Endothelial cell of umbilical vein (primary cell): Measurements from ENCODE around the gene PRR3. TPM values are rescaled to one million over a fixed set of nuclear protein-coding genes. Genes with fewer than 3 reads are reported as not detected.

ENCODE experiments used
- BruUV-seq: library from RNA; stranded (reverse); fragments of 400-500 nt; replicated peaks from 2 replicates; lab custom pipeline; 2021; lab: Mats Ljungman, UMichigan
- CTCF ChIA-PET: fragments of 300-600, 350-600 bp; sonication (Branson Sonifier 250); formaldehyde crosslinking; loops from one replicate; lab custom pipeline; 2021; ENCODE audit warnings: antibody characterized with exemption, inconsistent platforms; lab: Charles Lee
- POLR2A ChIA-PET: fragments of 300-600, 350-600 bp; sonication (Branson Sonifier 250); formaldehyde crosslinking; loops from one replicate; lab custom pipeline; 2021; ENCODE audit warnings: antibody characterized with exemption, inconsistent platforms; lab: Charles Lee
- DNase-seq: peaks from one replicate; pipeline ENCODE4 v3.0.0-alpha.2; 2011; ENCODE audit warnings: low read depth, low spot score
- FAIRE-seq: peaks from 2 replicates; lab custom pipeline; 2011; peaks lifted over from hg19 to GRCh38; lab: Jason Lieb, UNC
- H2AFZ ChIP-seq: 2 replicates; pipeline ENCODE4 v1.6.0; 2012; ENCODE audit warnings: low read depth, low read length, control low read depth, inconsistent platforms
- H3K27ac ChIP-seq: 2 replicates; pipeline ENCODE4 v1.5.1; 2011; ENCODE audit warnings: low read depth, mild to moderate bottlenecking, control low read depth, low read length, moderate library complexity; ENCODE audit not compliant: insufficient read depth
- H3K27me3 ChIP-seq, 2 experiments: 2 replicates each; pipeline versions ENCODE4 v1.6.0 to v1.6.1; 2011; ENCODE audit warnings: low read length in 2 of 2, mixed read lengths in 1 of 2; ENCODE audit not compliant: control insufficient read depth in 2 of 2, insufficient read depth in 2 of 2
- H3K36me3 ChIP-seq, 2 experiments: 2 replicates in 1 of 2; 3 replicates in 1 of 2; pipeline ENCODE4 v1.5.1; 2011; ENCODE audit warnings: low read length in 2 of 2, mild to moderate bottlenecking in 1 of 2, moderate library complexity in 1 of 2; ENCODE audit not compliant: control insufficient read depth in 2 of 2, insufficient read depth in 2 of 2; ENCODE audit errors: extremely low read depth in 1 of 2
- H3K4me1 ChIP-seq: 3 replicates; pipeline ENCODE4 v1.5.1; 2011; ENCODE audit warnings: mild to moderate bottlenecking, low read length; ENCODE audit not compliant: control insufficient read depth, insufficient read depth; ENCODE audit errors: extremely low read depth
- H3K4me2 ChIP-seq: 2 replicates; pipeline ENCODE4 v1.6.1; 2011; ENCODE audit warnings: low read length, control low read depth, mixed read lengths; ENCODE audit not compliant: insufficient read depth
- H3K4me3 ChIP-seq, 3 experiments: fragments of 200-600 bp in 1 of 3; sonication (generic), shearing (Covaris generic) in 1 of 3; replicated peaks in 1 of 3; 2 replicates each; pipeline ENCODE4 v1.5.1; 2011 to 2016; ENCODE audit warnings: control low read depth in 3 of 3, low read length in 3 of 3, mild to moderate bottlenecking in 2 of 3, inconsistent platforms in 1 of 3, low read depth in 1 of 3, moderate library complexity in 1 of 3; ENCODE audit not compliant: insufficient read depth in 1 of 3
- H3K79me2 ChIP-seq: 2 replicates; pipeline ENCODE4 v1.6.0; 2012; ENCODE audit warnings: low read length, inconsistent platforms; ENCODE audit not compliant: control insufficient read depth, insufficient read depth
- H3K9ac ChIP-seq: replicated peaks from 2 replicates; pipeline ENCODE3; 2011; ENCODE audit warnings: low read length, control low read depth; ENCODE audit not compliant: insufficient read depth; ENCODE audit errors: extremely low read depth
- H3K9me1 ChIP-seq: replicated peaks from 3 replicates; pipeline ENCODE4 v1.6.0; 2011; ENCODE audit warnings: mild to moderate bottlenecking, low read length; ENCODE audit not compliant: control insufficient read depth, insufficient read depth; ENCODE audit errors: extremely low read depth
- H3K9me3 ChIP-seq: replicated peaks from 2 replicates; pipeline ENCODE4 v1.5.1; 2012; ENCODE audit warnings: low read length, inconsistent platforms; ENCODE audit not compliant: control insufficient read depth, insufficient read depth
- H4K20me1 ChIP-seq: replicated peaks from 2 replicates; pipeline ENCODE3; 2011; ENCODE audit warnings: mild to moderate bottlenecking, low read length; ENCODE audit not compliant: control insufficient read depth, insufficient read depth; ENCODE audit errors: extremely low read depth
- EZH2 ChIP-seq: IDR thresholded peaks from 2 replicates; pipeline ENCODE4 v1.6.1; 2012; ENCODE audit warnings: borderline replicate concordance, low read depth, mild to moderate bottlenecking, moderate library complexity, low read length, inconsistent platforms; ENCODE audit not compliant: severe bottlenecking
- FOS ChIP-seq: IDR thresholded peaks from 2 replicates; pipeline ENCODE4 v1.6.1; 2011; ENCODE audit warnings: mild to moderate bottlenecking, low read length, moderate library complexity, borderline replicate concordance; ENCODE audit not compliant: insufficient read depth
- JUN ChIP-seq: IDR thresholded peaks from 2 replicates; pipeline ENCODE4 v1.6.1; 2011; ENCODE audit warnings: borderline replicate concordance, low read depth; ENCODE audit not compliant: insufficient read length, insufficient read depth
- MYC ChIP-seq: IDR thresholded peaks from one replicate; pipeline ENCODE4 v1.6.1; 2011; ENCODE audit warnings: mild to moderate bottlenecking, low read depth, low read length
- POLR2A ChIP-seq: IDR thresholded peaks from 2 replicates; pipeline ENCODE4 v1.6.1; 2012; ENCODE audit warnings: low read depth, mild to moderate bottlenecking, control low read depth, low read length
- POLR2AphosphoS5 ChIP-seq: IDR thresholded peaks from 2 replicates; pipeline ENCODE4 v1.6.1; 2012; ENCODE audit warnings: low read depth, mild to moderate bottlenecking, control low read depth, low read length, moderate library complexity; ENCODE audit not compliant: insufficient read depth
- dilution Hi-C: fragments of 300-500 bp; cut with MboI; formaldehyde crosslinking; loops from one replicate; pipeline ENCODE4 v1.15.0; 2019; ENCODE audit warnings: low sequenced_read_pairs; ENCODE audit not compliant: extremely low pct_ligation_motif_present
- intact Hi-C: fragments of 100-400 bp; cut with micrococcal nuclease; formaldehyde crosslinking; loops from one replicate; pipeline ENCODE4 v1.10.0; 2022
- polyA plus RNA-seq, 4 experiments: library from polyadenylated mRNA; depleted of rRNA in 3 of 4; stranded (reverse) in 3 of 4; unstranded in 1 of 4; fragments of >200 nt; gene quantifications; 2 replicates each; pipeline versions ENCODE4 v1.2.1 to v1.2.3, GENCODE V29; 2011 to 2012; ENCODE audit warnings: missing spikeins in 1 of 4
- total RNA-seq: library from RNA; stranded (reverse); gene quantifications from 2 replicates; pipeline ENCODE4 v1.2.3, GENCODE V29; 2021
- TF ChIP-seq, protein P1 (sequence below), 2 donors: IDR thresholded peaks; 1 replicate in 1 of 2; 2 replicates in 1 of 2; pipeline ENCODE4 v1.5.1; 2011; ENCODE audit warnings: low read length in 2 of 2, mild to moderate bottlenecking in 2 of 2, moderate library complexity in 2 of 2, control low read depth in 1 of 2, inconsistent platforms in 1 of 2, low read depth in 1 of 2; ENCODE audit not compliant: insufficient read depth in 1 of 2; ENCODE audit errors: extremely low read depth in 1 of 2

PRR3 gene
- total and polyA plus RNA-seq, 2 donors (not counting 3 experiments of a cell fraction or from before 2014, with no cell fraction given): 10.6 to 22.3 TPM

DNA sequence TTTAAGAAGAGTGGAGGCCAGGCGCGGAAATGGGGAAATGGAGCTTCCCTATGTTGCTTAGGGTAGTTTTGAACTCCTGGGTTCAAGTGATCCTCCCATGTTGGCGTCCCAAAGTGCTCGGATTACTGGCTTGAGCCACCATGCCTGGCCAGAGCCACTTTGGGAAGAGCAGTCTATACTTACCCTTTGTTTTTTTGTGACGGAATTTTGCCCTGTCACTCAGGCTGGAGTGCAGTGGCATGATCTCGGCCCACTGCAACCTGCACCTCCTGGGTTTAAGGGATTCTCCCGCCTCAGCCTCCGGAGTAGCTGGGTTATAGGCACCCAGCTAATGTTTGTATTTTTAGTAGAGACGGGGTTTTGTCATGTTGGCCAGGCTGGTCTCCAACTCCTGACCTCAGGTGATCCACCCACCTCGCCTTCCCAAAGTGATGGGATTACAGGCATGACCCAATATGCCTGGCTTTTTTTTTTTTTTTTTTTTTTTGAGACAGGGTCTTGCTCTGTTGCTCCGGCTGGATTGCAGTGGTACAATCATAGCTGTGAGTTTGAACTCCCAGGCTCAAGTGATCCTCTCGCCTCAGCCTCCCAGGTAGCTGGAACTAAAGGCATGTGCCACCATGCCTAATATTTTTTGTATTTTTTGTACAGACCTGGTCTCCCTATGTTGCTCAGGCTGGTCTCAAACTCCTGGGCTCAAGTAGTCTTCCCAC is 42.0 kb downstream of the PRR3 start:
- ChIA-PET CTCF (interaction anchor here (1.1 to 8.8 kb wide), 8 partner anchors 9 to 488 kb away, joined by 3 to 149 read pairs (median 20); no protein-coding TSS in a partner anchor), POLR2A (interaction anchor here (0.7 to 6.2 kb wide), 2 partner anchors 15 to 50 kb away, joined by 4 to 63 read pairs; no protein-coding TSS in a partner anchor)
- dilution Hi-C loops (no loop called here), intact Hi-C loops (no loop called here)
- no peaks in the 10 kb centered on the region for H3K9me1 ChIP-seq
- H3K27ac ChIP-seq: no peak overlapping the region
- H3K27me3 ChIP-seq: no peaks in the 10 kb centered on the region
- TF ChIP-seq FOS (no peak), JUN (no peak), POLR2AphosphoS5 (no peak), POLR2A (no peak), MYC (no peak), EZH2 (no peak)
- TF ChIP-seq, protein P1, sequence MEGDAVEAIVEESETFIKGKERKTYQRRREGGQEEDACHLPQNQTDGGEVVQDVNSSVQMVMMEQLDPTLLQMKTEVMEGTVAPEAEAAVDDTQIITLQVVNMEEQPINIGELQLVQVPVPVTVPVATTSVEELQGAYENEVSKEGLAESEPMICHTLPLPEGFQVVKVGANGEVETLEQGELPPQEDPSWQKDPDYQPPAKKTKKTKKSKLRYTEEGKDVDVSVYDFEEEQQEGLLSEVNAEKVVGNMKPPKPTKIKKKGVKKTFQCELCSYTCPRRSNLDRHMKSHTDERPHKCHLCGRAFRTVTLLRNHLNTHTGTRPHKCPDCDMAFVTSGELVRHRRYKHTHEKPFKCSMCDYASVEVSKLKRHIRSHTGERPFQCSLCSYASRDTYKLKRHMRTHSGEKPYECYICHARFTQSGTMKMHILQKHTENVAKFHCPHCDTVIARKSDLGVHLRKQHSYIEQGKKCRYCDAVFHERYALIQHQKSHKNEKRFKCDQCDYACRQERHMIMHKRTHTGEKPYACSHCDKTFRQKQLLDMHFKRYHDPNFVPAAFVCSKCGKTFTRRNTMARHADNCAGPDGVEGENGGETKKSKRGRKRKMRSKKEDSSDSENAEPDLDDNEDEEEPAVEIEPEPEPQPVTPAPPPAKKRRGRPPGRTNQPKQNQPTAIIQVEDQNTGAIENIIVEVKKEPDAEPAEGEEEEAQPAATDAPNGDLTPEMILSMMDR (IDR thresholded peaks at IDR 0.05; ENCODE audit: extremely low read depth in 1 of 2, insufficient read depth in 1 of 2, low read depth in 1 of 2, low read length in 2 of 2): no peak
- H3K9ac ChIP-seq: no peak overlapping the region
- no peaks in the 10 kb centered on the region for H3K79me2 ChIP-seq
- no peaks in the 10 kb centered on the region for H3K9me3 ChIP-seq
- BruUV-seq: no TSS peak
- peaks cover 8% of the 10 kb centered on the region for H3K4me1 ChIP-seq
- H3K4me3 ChIP-seq: no peak overlapping the region
- peak; percentile 60 for FAIRE-seq
- peaks cover 25 to 37% of the 10 kb centered on the region in 2 experiments for H3K36me3 ChIP-seq
- H4K20me1 ChIP-seq: no peaks in the 10 kb centered on the region
- H2AFZ ChIP-seq: no peak overlapping the region
- no peak for DNase-seq
- H3K4me2 ChIP-seq: no peak overlapping the region
